Psoas muscle (tissue), 8 donors: ENCODE measurements around the gene PRDM8. TPM values are rescaled to one million over a fixed set of nuclear protein-coding genes. Genes with fewer than 3 reads are reported as not detected.

ENCODE experiments used
- ATAC-seq, 4 donors: fragments of 200-7000 bp; cut with Tn5 transposase; one replicate each; pipeline ENCODE4 v1.9.1; 2020; ENCODE audit warnings: moderate library complexity in 3 of 4, mild to moderate bottlenecking in 2 of 4
- DNase-seq, 2 donors: peaks; one replicate each; pipeline ENCODE4 v3.0.0-alpha.2; 2020
- H3K27ac ChIP-seq: fragments of 200-600 bp; one replicate; pipeline ENCODE4 v1.8.0; 2022
- H3K27me3 ChIP-seq, 3 donors: fragments of 200-600 bp in 1 of 3; one replicate each; pipeline versions ENCODE4 v1.6.1 to v1.8.0; 2013 to 2022; ENCODE audit warnings: low read length in 2 of 3, mild to moderate bottlenecking in 2 of 3, moderate library complexity in 1 of 3; ENCODE audit not compliant: insufficient read depth in 3 of 3
- H3K36me3 ChIP-seq, 2 donors: fragments of 200-600 bp in 1 of 2; one replicate each; pipeline versions ENCODE4 v1.6.1 to v1.8.0; 2013 to 2022; ENCODE audit warnings: low read depth in 1 of 2, mild to moderate bottlenecking in 1 of 2, moderate library complexity in 1 of 2; ENCODE audit not compliant: insufficient read depth in 1 of 2
- H3K4me1 ChIP-seq: fragments of 200-600 bp; one replicate; pipeline ENCODE4 v1.8.0; 2022
- H3K4me3 ChIP-seq: fragments of 200-600 bp; one replicate; pipeline ENCODE4 v1.8.0; 2022; ENCODE audit warnings: mild to moderate bottlenecking
- H3K9me3 ChIP-seq: fragments of 200-600 bp; one replicate; pipeline ENCODE4 v1.8.0; 2022
- CTCF ChIP-seq: fragments of 200-600 bp; IDR thresholded peaks from one replicate; pipeline ENCODE4 v1.8.0; 2022; ENCODE audit warnings: antibody characterized with exemption
- WGBS, 3 donors: extraction: QIAGEN DNeasy Blood & Tissue Kit; methylation state at CpG; one replicate each; pipeline versions ENCODE4 v1.1.6 to v1.1.7; 2013; 5-methylcytosine and 5-hydroxymethylcytosine counted together
- intact Hi-C, 2 donors: fragments of 100-400 bp; cut with DNase I; formaldehyde crosslinking; loops; one replicate each; pipeline versions ENCODE4 v1.11.0 to v1.14.2; 2022
- polyA plus RNA-seq, 3 donors: library from polyadenylated mRNA; stranded (reverse); fragments of 200-250 nt; gene quantifications; one replicate each; pipeline ENCODE4 v1.2.3, GENCODE V29; 2013
- total RNA-seq, 4 donors: library from RNA; stranded (reverse); fragmentation: NEBNext Ultra II Directional in 2 of 4; extraction: Animal tissue kit (Norgen Biotek cat#: 25700) in 2 of 4; gene quantifications; one replicate each; pipeline versions ENCODE4 v1.2.1 to v1.2.4, GENCODE V29; 2021 to 2023
- donor health status: healthy with polysubstance abuse.
- donor health status: DM: no; HTN: no; CAD: no; lungs with moderate emphysema.
- donor health status: Bipolar disorder and iron deficiency.
- donor health status: healthy.
- donor health status: DM: yes; HTN: yes; CAD: no.
- donor health status: DM: no; HTN: no; CAD: no.
- donor health status: DM: no; HTN: no; CAD: no.
- donor health status: DM: yes; HTN: yes; CAD: no.

Gene PRDM8
- total and polyA plus RNA-seq, 7 donors: 0.28 to 1.8 (median 0.63) TPM

- DNase-seq (no peak), ATAC-seq (no peak)
- Histone ChIP-seq H3K4me3 (no peak overlapping the region), H3K9me3 (no peaks in the 10 kb centered on the region), H3K36me3 (no peaks in the 10 kb centered on the region), H3K27ac (no peak overlapping the region), H3K27me3 (peaks cover 5 to 84% (median 10%) of the 10 kb centered on the region in 3 donors), H3K4me1 (no peaks in the 10 kb centered on the region)
- WGBS, 3 donors: 77 to 80% (median 79%) methylated on average over 3 of the region's 3 CpGs
- no peak for TF ChIP-seq CTCF
- intact Hi-C loops: no loop called here
These were observed 4.9 kb upstream of the PRDM8 start for GRCh38 chr4:80192252-80192866.

DNA sequence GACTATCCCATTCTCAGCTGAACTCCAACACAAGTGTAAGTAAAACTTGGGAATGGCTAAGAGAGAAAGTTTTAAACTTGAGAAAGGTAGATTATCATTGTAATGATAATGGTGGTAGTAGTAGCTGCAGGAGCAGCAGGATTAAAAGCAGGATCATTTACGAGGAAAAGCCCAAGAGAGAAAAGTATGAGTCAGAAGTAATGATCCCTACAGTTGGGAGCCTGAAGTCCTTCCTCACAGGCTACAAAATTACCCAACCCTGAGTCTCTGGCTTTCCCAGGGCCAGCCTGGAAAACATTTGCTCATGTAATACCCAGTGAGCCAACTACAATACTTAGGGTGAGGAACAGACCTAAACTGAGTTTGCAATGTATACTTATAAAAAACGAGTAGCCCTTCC lies 4.4 kb upstream of the PRDM8 start:
- ATAC-seq (peak in 2 of 4 donors; percentile 33 to 49), DNase-seq (no peak)
- Histone ChIP-seq H3K9me3 (no peaks in the 10 kb centered on the region), H3K27ac (no peak overlapping the region), H3K27me3 (peaks cover 5 to 84% (median 12%) of the 10 kb centered on the region in 3 donors), H3K4me3 (no peak overlapping the region), H3K4me1 (no peaks in the 10 kb centered on the region), H3K36me3 (no peaks in the 10 kb centered on the region)
- TF ChIP-seq CTCF: no peak
- intact Hi-C loops: no loop called here
- 52 to 54% (median 53%) methylated on average over 2 of the region's 2 CpGs for WGBS, 3 donors

GRCh38 chr4:80195441-80196140 lies 1.7 kb upstream of the PRDM8 start:
- ATAC-seq (no peak), DNase-seq (no peak)
- 74 to 80% (median 76%) methylated on average over 2 of the region's 2 CpGs for WGBS, 3 donors
- Histone ChIP-seq H3K27ac (no peak overlapping the region), H3K9me3 (no peaks in the 10 kb centered on the region), H3K27me3 (peaks cover 5 to 85% (median 10%) of the 10 kb centered on the region in 3 donors), H3K4me3 (no peak overlapping the region), H3K36me3 (no peaks in the 10 kb centered on the region), H3K4me1 (no peaks in the 10 kb centered on the region)
- intact Hi-C loops: no loop called here
- TF ChIP-seq CTCF: no peak

DNA sequence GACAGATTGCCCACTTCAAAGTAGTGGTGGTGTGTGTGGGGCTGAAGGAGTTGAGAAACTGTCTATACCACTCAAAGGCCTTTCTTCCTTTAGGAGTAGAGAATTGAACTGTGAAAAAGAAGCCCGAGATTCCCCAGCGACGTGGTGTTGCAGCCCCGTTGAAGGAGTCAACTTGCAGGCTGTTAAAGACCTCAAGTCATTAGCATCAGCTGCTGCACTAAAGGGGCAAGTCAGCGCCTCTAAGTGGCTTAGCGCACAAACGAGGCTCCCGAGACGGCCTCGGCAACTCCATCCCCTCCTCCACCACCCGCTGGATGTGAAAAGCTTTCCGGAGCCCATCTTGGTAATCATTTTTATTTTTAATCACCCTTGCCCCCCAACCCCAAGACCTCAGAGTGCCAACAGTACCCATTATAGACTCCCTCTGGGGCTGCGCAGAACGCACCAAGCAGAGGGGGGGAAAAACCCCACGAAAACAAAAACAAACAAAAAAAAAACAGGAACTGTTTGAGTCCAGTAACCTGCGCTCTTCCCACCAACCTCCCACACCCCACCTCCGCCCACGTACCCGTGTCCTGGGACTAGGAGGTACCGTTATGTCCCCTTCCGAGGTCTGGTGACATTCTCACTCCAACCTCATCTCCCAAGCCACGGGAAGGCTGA lies 913 bp upstream of the PRDM8 start:
- Histone ChIP-seq H3K27ac (no peak overlapping the region), H3K36me3 (no peaks in the 10 kb centered on the region), H3K27me3 (peaks cover 5 to 88% (median 14%) of the 10 kb centered on the region in 3 donors), H3K9me3 (no peaks in the 10 kb centered on the region), H3K4me3 (peak overlapping the region; percentile 56), H3K4me1 (no peaks in the 10 kb centered on the region)
- 63 to 80% (median 72%) methylated on average over 22 of the region's 22 CpGs for WGBS, 3 donors
- DNase-seq (no peak), ATAC-seq (no peak)
- TF ChIP-seq CTCF: no peak
- intact Hi-C loops: no loop called here
